NCI-H2196 treated with DMSO at 0.1 percent for 48 hours (cell line): ENCODE measurements around the gene RCE1.

Experiments
- DNase-seq: peaks from one replicate; lab custom pipeline; 2025; ENCODE audit not compliant: unreplicated experiment; lab: John Stamatoyannopoulos, UW

The RCE1 gene

GRCh38 chr11:66844496-66845142 lies 1.4 kb downstream of the RCE1 start:
- no peak for DNase-seq

GRCh38 chr11:66845143-66845875 lies 2.1 kb downstream of the RCE1 start:
- DNase-seq, result no peak

- DNase-seq, result no peak
Observed at GRCh38 chr11:66845876-66846212, 2.6 kb downstream of the RCE1 start.

GRCh38 chr11:66846671-66847091 lies 3.4 kb downstream of the RCE1 start:
- no peak for DNase-seq

DNA sequence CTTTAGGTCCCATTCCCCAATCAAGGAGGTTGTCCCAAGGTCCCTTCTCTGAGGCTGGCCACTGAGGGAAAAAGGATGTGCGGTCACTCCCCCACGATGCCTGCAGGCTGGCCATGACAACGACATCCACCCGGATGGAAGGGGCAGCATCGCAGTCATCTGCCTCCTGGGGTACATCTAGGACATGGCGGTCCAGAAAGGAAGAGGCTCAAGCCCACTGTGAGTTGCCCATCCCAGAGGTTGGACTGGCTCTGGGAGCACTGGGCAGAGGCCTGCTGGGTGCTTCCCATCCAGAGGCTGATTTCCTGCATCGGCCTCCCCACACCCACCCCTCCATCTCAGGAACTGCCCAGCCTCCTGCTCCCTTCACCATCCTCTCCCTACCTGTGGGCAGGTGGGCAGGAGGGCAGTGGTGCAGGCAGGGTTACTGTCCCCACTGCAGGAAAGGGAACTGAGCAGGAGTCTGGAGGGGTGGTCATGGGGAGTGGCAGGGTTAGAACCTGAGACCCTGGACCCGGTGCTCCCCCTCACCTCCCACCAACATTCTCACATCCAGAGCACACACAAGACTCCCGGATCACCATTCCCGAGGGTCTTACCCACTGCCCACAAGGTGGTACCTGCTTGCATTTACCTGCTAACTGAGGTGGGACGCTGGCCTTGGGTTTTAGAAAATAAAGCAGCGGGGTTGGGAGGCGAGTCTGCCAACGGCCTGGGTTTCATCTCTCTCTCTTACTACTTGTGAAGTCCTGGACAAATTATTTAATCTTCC lies 4.4 kb downstream of the RCE1 start:
- DNase-seq, result no peak

DNA sequence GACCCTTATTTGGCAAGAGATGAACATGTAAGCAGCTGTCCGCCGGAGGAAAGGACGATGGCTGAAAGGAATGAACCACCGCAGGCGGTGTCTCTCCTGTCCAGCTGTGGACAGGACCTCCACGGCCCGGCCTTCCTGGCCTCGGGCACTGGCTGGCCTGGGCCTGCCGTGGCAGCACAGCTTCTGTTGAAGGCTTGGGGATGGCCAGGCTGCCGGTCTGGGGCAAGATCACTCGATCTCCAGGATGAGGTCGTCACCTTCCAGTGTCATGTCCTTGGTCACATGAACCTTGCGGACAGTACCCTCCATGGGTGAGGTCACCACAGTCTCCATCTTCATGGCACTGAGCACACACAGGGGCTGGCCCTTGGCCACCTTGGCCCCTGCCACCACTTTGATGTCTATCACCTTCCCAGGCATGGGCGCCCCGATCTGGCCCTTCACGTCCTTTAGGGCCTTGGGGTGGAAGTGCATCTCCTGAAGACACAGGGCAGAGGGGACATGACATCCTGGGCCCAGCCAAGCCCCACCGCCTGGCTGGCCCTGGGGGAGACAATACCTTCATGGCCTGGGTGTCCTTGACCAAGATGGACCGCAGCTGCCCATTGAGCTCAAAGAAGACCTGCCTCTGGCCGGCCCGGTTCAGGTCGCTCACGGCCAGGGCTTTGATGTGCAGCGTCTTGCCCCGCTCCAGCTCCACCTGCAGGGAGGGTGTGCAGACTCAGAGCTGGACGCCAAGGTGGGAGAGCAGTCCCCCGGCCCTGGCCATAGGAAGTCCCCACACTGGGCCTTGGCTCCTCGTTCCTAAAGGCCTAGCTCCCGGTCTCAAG lies 5.6 kb downstream of the RCE1 start:
- no peak for DNase-seq

GRCh38 chr11:66849501-66850234 lies 6.4 kb downstream of the RCE1 start:
- DNase-seq, result no peak

GRCh38 chr11:66850235-66850587 lies 7.0 kb downstream of the RCE1 start:
- no peak for DNase-seq

DNA sequence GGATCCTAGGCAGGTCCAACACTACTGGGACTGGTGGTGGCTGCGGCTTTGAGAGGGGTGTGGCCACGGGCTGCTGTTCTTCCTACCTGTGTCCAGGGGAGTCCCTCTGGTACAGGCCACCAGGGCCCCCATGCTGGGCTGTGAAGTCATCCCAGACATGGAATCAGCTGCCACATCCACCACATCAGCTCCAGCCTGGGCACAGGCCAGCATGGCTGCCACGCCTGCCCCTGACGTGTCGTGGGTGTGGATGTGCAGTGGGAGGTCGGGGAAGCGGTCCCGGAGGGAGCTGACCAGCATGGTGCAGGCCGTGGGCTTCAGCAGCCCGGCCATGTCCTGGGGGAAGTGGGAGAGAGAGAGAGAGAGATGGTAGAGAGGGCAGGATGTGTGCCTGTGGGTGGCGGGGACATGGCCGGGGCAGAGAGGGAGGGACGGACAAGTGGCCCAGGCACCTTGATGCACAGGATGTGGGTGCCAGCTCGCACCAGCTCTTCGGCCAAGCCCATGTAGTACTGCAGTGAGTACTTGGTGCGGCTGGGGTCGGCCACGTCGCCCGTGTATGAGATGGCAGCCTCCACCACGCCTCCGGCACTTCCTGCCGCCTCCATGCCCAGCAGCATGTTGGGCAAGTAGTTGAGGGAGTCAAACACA lies 7.5 kb downstream of the RCE1 start:
- no peak for DNase-seq

- DNase-seq, result no peak
Observed at GRCh38 chr11:66851239-66851596, 8.0 kb downstream of the RCE1 start.

DNA sequence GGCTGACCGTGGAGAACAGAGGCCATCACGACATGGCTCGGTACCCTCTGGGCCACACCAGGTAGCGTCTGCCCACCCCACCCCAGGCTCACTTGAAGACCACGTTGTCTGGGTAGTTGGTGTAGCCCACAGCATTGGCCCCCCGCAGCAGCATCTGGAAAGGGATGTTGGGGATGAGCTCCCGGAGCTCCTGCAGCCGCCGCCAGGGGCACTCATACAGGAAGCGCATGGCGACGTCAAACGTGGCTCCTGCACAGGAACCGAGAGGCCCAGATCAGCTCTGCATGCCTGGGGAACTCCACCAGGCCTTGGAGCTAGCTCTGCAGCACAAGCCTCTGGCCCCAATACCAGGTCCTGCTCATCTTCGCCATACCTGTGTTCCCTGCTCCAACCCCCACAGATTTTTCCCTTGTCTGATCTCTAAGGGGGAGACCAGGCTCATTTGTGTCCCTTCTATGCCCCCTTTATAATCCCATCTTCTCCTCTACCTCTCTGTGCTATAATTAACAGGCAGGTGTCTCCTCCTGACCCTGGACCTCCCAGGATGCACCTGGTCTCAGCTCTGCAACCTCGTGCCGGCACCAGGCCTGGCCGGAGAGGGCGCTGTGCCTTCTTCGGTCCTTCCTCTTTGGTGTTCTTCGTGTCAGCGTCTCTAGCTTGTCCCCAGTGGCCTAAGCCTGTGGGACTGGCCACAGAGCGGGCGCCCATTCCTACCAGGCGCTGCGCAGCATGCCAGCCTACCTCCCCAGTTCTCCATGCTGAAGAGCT lies 8.6 kb downstream of the RCE1 start:
- DNase-seq, result no peak

GRCh38 chr11:66852466-66853241 lies 9.4 kb downstream of the RCE1 start:
- no peak for DNase-seq

DNA sequence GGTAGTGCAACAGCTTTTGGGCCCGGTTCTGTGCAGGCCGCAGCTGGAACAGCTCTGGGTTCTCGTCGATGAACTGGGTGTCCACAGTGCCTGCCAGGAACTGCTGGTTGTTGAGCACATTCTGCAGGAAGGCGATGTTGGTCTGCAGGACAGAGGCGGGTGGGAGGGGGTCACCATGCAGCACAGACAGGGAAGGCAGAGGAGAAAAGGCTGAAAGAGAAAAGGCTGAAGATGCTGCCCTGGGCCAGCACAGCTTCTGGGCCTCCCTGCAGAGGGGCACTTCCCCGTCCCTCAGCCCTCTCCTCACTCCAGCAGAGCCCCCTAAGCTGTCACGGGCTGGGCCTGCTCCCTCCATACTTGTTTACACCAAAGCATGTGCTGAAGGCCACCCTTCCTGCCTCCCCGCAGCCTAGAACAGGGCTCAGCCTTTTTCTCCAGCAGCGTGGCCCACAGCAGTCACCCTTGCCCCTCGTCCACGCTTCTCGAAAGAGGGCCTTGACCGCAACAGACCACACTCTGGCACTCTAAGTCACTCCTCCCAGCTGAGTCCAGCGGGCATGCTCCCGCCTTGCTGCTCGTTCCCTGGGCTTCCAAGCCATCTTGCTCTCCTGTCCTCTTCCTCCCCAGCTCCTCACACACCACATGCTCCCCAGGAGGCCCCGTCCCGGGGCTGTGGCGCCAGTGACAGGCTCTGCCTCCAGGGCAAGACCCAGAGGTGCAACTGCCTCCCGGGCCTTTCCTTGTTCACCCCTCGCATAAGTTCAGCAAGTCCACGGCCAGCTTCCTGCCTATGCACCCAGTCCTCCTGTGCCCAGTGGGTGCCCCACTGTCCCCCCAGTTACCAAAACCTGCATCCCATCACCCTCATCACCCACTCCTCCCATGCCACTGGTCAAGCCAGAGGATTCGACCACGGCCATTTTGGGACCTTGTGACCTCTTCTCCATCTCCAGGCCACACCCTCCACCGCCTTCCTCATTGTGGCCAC lies 10.3 kb downstream of the RCE1 start:
- DNase-seq, result no peak

GRCh38 chr11:66854231-66854661 lies 11.0 kb downstream of the RCE1 start:
- DNase-seq, result no peak

DNA sequence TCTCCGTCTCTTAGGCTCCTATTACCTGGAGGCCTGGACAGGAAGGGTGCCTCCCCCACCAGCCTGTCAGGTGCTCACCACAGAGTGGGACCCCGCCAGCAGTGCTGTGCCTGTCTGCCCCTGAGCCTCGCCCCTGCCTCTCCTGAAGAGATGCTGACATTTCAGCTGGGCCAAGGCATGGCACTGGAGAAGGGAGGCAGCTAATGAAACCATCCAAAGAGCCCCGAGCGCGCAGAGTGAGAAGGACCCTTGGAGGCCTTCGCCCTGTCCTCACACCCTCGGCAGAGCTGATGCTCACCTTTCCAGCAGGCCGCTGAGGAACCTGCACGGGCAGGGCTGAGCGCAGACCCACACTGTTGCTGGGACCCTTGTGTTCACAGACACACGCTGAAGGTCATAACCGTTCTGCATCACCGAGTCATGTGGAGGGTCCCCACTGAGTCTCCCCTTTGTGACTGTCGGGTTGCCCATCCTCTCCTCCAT lies 11.5 kb downstream of the RCE1 start:
- DNase-seq, result no peak

DNA sequence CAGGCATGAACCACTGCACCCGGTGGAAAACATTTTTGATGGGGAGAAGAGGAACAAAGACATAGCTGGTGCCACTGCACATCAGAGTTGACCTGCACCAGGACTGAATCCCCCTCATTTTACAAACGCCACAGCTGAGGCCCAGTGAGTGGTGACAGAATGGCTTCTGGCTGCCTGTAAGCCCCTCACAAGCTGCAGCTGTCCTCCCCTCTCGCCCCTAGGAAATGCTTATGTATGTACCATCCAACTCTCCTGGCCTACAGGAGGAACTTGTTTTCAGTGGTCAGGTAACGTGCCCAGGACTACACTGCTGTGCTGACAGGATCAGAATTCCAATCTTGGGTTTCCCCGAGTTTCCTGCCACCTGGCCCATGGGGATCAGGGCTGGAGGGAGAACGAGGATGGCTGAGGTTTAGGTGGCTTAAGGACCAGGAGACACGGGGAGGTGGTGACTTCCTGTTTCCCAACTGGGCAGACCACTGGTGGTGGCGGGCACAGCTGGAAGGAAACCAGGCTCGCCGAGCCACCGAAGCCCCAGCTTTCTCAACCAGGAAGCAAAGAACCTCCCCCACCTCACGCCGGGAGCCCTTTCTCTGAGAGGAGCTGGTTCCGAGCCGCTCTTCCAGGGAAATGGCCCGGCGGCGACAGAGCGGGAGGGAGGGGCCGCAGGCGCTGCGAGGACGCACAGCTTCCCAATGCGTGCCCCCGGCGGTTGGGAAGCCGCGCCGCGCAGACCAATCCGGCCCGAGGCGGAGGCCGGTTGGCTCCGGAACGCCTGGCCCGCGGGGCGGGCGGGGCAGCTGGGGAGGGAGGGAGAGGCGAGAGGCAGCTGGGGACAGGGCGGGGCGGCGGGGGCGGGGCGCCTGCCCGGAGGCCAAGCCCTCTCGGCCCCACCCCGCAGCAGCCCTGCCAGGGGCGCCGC lies 12.6 kb downstream of the RCE1 start:
- DNase-seq, result peak; percentile 85
